ENCODE results near the gene C1orf50. TPM values are rescaled to one million over a fixed set of nuclear protein-coding genes. Genes with fewer than 3 reads are reported as not detected.
A peak's percentile ranks its signal among the peaks of the same experiment; 100 is the strongest.
"Not testable (repeated sequence)": the region's sequence is repeated elsewhere in the genome, so short reads cannot be mapped to it uniquely, and the experiment has no call there.

C1orf50 gene
- 11.2 TPM for polyA plus RNA-seq (2013, experiment 1 of 4)
- 15.0 TPM for polyA plus RNA-seq (2013, experiment 2 of 4)
- 8.9 TPM for polyA plus RNA-seq (2013, experiment 3 of 4)
- 11.9 TPM for polyA plus RNA-seq (2013, experiment 4 of 4)

GRCh38 chr1:42766741-42767509 lies at the start of gene C1orf50, which contains the start of gene P3H1:
C1orf50 (plus strand) TSS chr1:42767249; CDS start chr1:42767312, 63 bp downstream.
P3H1 (minus strand) TSS chr1:42767028; CDS start chr1:42766971, 57 bp downstream.
- Histone ChIP-seq H3K36me3 (ENCODE audit: control insufficient read depth, insufficient read depth, low read length) (no peaks in the 10 kb centered on the region), H3K4me3 (ENCODE audit: insufficient read depth, low read depth, low read length) (peak within 1 kb of the TSS; percentile 99), H3K27me3 (ENCODE audit: control insufficient read depth, insufficient read depth, low read length, poor library complexity, severe bottlenecking) (no peaks in the 10 kb centered on the region), H3K27ac (ENCODE audit: insufficient read depth, low read depth, low read length, poor library complexity, severe bottlenecking) (peak within 1 kb of the TSS; percentile 56), H3K9me3 (ENCODE audit: control insufficient read depth, low read length) (no peaks in the 10 kb centered on the region), H3K4me1 (ENCODE audit: control insufficient read depth, insufficient read depth, low read length) (peaks cover 11% of the 10 kb centered on the region)
- 0% methylated on average over 82 of the region's 82 CpGs for WGBS, 2 experiments

- 86 to 100% methylated on average over 1 of the region's 1 CpG for WGBS, 2 experiments
- Histone ChIP-seq H3K27me3 (ENCODE audit: control insufficient read depth, insufficient read depth, low read length, poor library complexity, severe bottlenecking) (no peaks in the 10 kb centered on the region), H3K36me3 (ENCODE audit: control insufficient read depth, insufficient read depth, low read length) (no peaks in the 10 kb centered on the region), H3K4me1 (ENCODE audit: control insufficient read depth, insufficient read depth, low read length) (no peaks in the 10 kb centered on the region), H3K9me3 (ENCODE audit: control insufficient read depth, low read length) (no peaks in the 10 kb centered on the region), H3K27ac (ENCODE audit: insufficient read depth, low read depth, low read length, poor library complexity, severe bottlenecking) (no peak overlapping the region), H3K4me3 (ENCODE audit: insufficient read depth, low read depth, low read length) (no peak overlapping the region)
Observed at GRCh38 chr1:42720868-42721267, 46.2 kb upstream of the C1orf50 start.

- no peaks in the 10 kb centered on the region for H3K27me3 ChIP-seq (ENCODE audit: control insufficient read depth, insufficient read depth, low read length, poor library complexity, severe bottlenecking)
- no peaks in the 10 kb centered on the region for H3K36me3 ChIP-seq (ENCODE audit: control insufficient read depth, insufficient read depth, low read length)
- WGBS, 2 experiments: 93 to 94% methylated on average over 3 of the region's 3 CpGs
- no peaks in the 10 kb centered on the region for H3K4me1 ChIP-seq (ENCODE audit: control insufficient read depth, insufficient read depth, low read length)
- no peak overlapping the region for H3K27ac ChIP-seq (ENCODE audit: insufficient read depth, low read depth, low read length, poor library complexity, severe bottlenecking)
- no peaks in the 10 kb centered on the region for H3K9me3 ChIP-seq (ENCODE audit: control insufficient read depth, low read length)
- no peak overlapping the region for H3K4me3 ChIP-seq (ENCODE audit: insufficient read depth, low read depth, low read length)
Observed at GRCh38 chr1:42721926-42722325, 45.1 kb upstream of the C1orf50 start.

- H3K27ac ChIP-seq (ENCODE audit: insufficient read depth, low read depth, low read length, poor library complexity, severe bottlenecking); H3K27me3 ChIP-seq (ENCODE audit: control insufficient read depth, insufficient read depth, low read length, poor library complexity, severe bottlenecking); H3K9me3 ChIP-seq (ENCODE audit: control insufficient read depth, low read length); H3K4me1 ChIP-seq (ENCODE audit: control insufficient read depth, insufficient read depth, low read length); H3K36me3 ChIP-seq (ENCODE audit: control insufficient read depth, insufficient read depth, low read length); H3K4me3 ChIP-seq (ENCODE audit: insufficient read depth, low read depth, low read length): not testable (repeated sequence)
- 86 to 88% methylated on average over 1 of the region's 2 CpGs for WGBS, 2 experiments
Observed at GRCh38 chr1:42722403-42722802, 44.6 kb upstream of the C1orf50 start.

- no peak overlapping the region for H3K4me3 ChIP-seq (ENCODE audit: insufficient read depth, low read depth, low read length)
- H3K36me3 ChIP-seq (ENCODE audit: control insufficient read depth, insufficient read depth, low read length): no peaks in the 10 kb centered on the region
- 92 to 95% methylated on average over 6 of the region's 6 CpGs for WGBS, 2 experiments
Observed at GRCh38 chr1:42723511-42723910, 43.5 kb upstream of the C1orf50 start.

GRCh38 chr1:42725820-42726219 lies 41.2 kb upstream of the C1orf50 start:
- H3K27me3 ChIP-seq (ENCODE audit: control insufficient read depth, insufficient read depth, low read length, poor library complexity, severe bottlenecking); H3K27ac ChIP-seq (ENCODE audit: insufficient read depth, low read depth, low read length, poor library complexity, severe bottlenecking); H3K36me3 ChIP-seq (ENCODE audit: control insufficient read depth, insufficient read depth, low read length); H3K4me1 ChIP-seq (ENCODE audit: control insufficient read depth, insufficient read depth, low read length); H3K9me3 ChIP-seq (ENCODE audit: control insufficient read depth, low read length); H3K4me3 ChIP-seq (ENCODE audit: insufficient read depth, low read depth, low read length): not testable (repeated sequence)
- WGBS, 2 experiments: 89 to 96% methylated on average over 3 to 4 of the region's 4 CpGs

More at GRCh38 chr1:42723511-42723910, 43.5 kb upstream of the C1orf50 start:
- no peaks in the 10 kb centered on the region for H3K27me3 ChIP-seq (ENCODE audit: control insufficient read depth, insufficient read depth, low read length, poor library complexity, severe bottlenecking)
- no peaks in the 10 kb centered on the region for H3K9me3 ChIP-seq (ENCODE audit: control insufficient read depth, low read length)
- no peak overlapping the region for H3K27ac ChIP-seq (ENCODE audit: insufficient read depth, low read depth, low read length, poor library complexity, severe bottlenecking)
- H3K4me1 ChIP-seq (ENCODE audit: control insufficient read depth, insufficient read depth, low read length): no peaks in the 10 kb centered on the region

GRCh38 chr1:42730002-42730401 lies 37.0 kb upstream of the C1orf50 start:
- Histone ChIP-seq H3K36me3 (ENCODE audit: control insufficient read depth, insufficient read depth, low read length) (no peaks in the 10 kb centered on the region), H3K27ac (ENCODE audit: insufficient read depth, low read depth, low read length, poor library complexity, severe bottlenecking) (no peak overlapping the region), H3K4me1 (ENCODE audit: control insufficient read depth, insufficient read depth, low read length) (no peaks in the 10 kb centered on the region), H3K9me3 (ENCODE audit: control insufficient read depth, low read length) (no peaks in the 10 kb centered on the region), H3K4me3 (ENCODE audit: insufficient read depth, low read depth, low read length) (no peak overlapping the region), H3K27me3 (ENCODE audit: control insufficient read depth, insufficient read depth, low read length, poor library complexity, severe bottlenecking) (no peaks in the 10 kb centered on the region)
- 81 to 85% methylated on average over 3 of the region's 3 CpGs for WGBS, 2 experiments

- Histone ChIP-seq H3K9me3 (ENCODE audit: control insufficient read depth, low read length) (no peaks in the 10 kb centered on the region), H3K27me3 (ENCODE audit: control insufficient read depth, insufficient read depth, low read length, poor library complexity, severe bottlenecking) (no peaks in the 10 kb centered on the region), H3K4me3 (ENCODE audit: insufficient read depth, low read depth, low read length) (no peak overlapping the region), H3K27ac (ENCODE audit: insufficient read depth, low read depth, low read length, poor library complexity, severe bottlenecking) (no peak overlapping the region), H3K36me3 (ENCODE audit: control insufficient read depth, insufficient read depth, low read length) (no peaks in the 10 kb centered on the region), H3K4me1 (ENCODE audit: control insufficient read depth, insufficient read depth, low read length) (no peaks in the 10 kb centered on the region)
- WGBS, 2 experiments: 76 to 77% methylated on average over 4 of the region's 4 CpGs
Observed at GRCh38 chr1:42730988-42731387, 36.1 kb upstream of the C1orf50 start.

- H3K36me3 ChIP-seq (ENCODE audit: control insufficient read depth, insufficient read depth, low read length): no peaks in the 10 kb centered on the region
- H3K9me3 ChIP-seq (ENCODE audit: control insufficient read depth, low read length): no peaks in the 10 kb centered on the region
- no peak overlapping the region for H3K27ac ChIP-seq (ENCODE audit: insufficient read depth, low read depth, low read length, poor library complexity, severe bottlenecking)
- H3K4me1 ChIP-seq (ENCODE audit: control insufficient read depth, insufficient read depth, low read length): no peaks in the 10 kb centered on the region
- WGBS, 2 experiments: 91 to 96% methylated on average over 3 of the region's 3 CpGs
- H3K4me3 ChIP-seq (ENCODE audit: insufficient read depth, low read depth, low read length): no peak overlapping the region
- H3K27me3 ChIP-seq (ENCODE audit: control insufficient read depth, insufficient read depth, low read length, poor library complexity, severe bottlenecking): no peaks in the 10 kb centered on the region
Observed at GRCh38 chr1:42731585-42731984, 35.5 kb upstream of the C1orf50 start.

- no peaks in the 10 kb centered on the region for H3K9me3 ChIP-seq (ENCODE audit: control insufficient read depth, low read length)
Observed at GRCh38 chr1:42732126-42732680, 34.8 kb upstream of the C1orf50 start.

More at GRCh38 chr1:42732126-42732680, 34.8 kb upstream of the C1orf50 start:
- H3K27me3 ChIP-seq (ENCODE audit: control insufficient read depth, insufficient read depth, low read length, poor library complexity, severe bottlenecking): no peaks in the 10 kb centered on the region
- 90% methylated on average over 10 of the region's 10 CpGs for WGBS, 2 experiments
- H3K36me3 ChIP-seq (ENCODE audit: control insufficient read depth, insufficient read depth, low read length): no peaks in the 10 kb centered on the region
- no peak overlapping the region for H3K27ac ChIP-seq (ENCODE audit: insufficient read depth, low read depth, low read length, poor library complexity, severe bottlenecking)
- H3K4me3 ChIP-seq (ENCODE audit: insufficient read depth, low read depth, low read length): no peak overlapping the region
- H3K4me1 ChIP-seq (ENCODE audit: control insufficient read depth, insufficient read depth, low read length): no peaks in the 10 kb centered on the region

Measured in ectodermal cell (in vitro differentiated cells).